CD4-positive, alpha-beta memory T cell (primary cell): Measurements from ENCODE around the gene SH3BGR. TPM values are rescaled to one million over a fixed set of nuclear protein-coding genes. Genes with fewer than 3 reads are reported as not detected.

Source experiments
- microRNA-seq: library from miRNA; unstranded; fragments of <30 nt; microRNA quantifications from one replicate; pipeline ENCODE4 v1.2.0, GENCODE V29; 2021; ENCODE audit warnings: borderline replicate concordance, borderline number of aligned reads, borderline microRNAs expressed, mixed read lengths
- polyA plus RNA-seq, 2 donors: library from polyadenylated mRNA; unstranded; fragments of 300-500 nt; fragmentation: Illumina TruSeq; gene quantifications; one replicate each; pipeline ENCODE4 v1.2.3, GENCODE V29; 2021
- total RNA-seq, 2 experiments: library from RNA; stranded (reverse); gene quantifications; one replicate each; pipeline ENCODE4 v1.2.3, GENCODE V29; 2021

SH3BGR gene
- total and polyA plus RNA-seq, 4 experiments from 2014 or later, result 0.58 to 2.5 (median 1.9) TPM

Small RNA genes lying within 50 kb of the gene (microRNA-seq; reads per million reads assigned to microRNA genes)
- gene MIR6508, result not detected

Other genes with a start within 250 kb of the SH3BGR start
- 10 to 100 TPM; 92.9 to 99.0 TPM for gene BRWD1, start 138.3 kb upstream of the SH3BGR start, total RNA-seq
- gene BRWD1, start 138.3 kb upstream of the SH3BGR start, polyA plus RNA-seq, result 10 to 100 TPM; 32.7 to 39.2 TPM
- 100 to 1,000 TPM; 230 to 241 TPM for gene HMGN1, start 102.9 kb upstream of the SH3BGR start, total RNA-seq
- gene HMGN1, start 102.9 kb upstream of the SH3BGR start, polyA plus RNA-seq, result 100 to 1,000 TPM; 193 to 358 TPM
- not detected for gene LCA5L, start 6.2 kb upstream of the SH3BGR start, total RNA-seq
- not detected for gene LCA5L, start 6.2 kb upstream of the SH3BGR start, polyA plus RNA-seq
- gene B3GALT5, start 161.0 kb downstream of the SH3BGR start, total RNA-seq, result not detected
- gene B3GALT5, start 161.0 kb downstream of the SH3BGR start, polyA plus RNA-seq, result not detected